IPS DF 6.9 (cell line): ENCODE measurements around the gene MYO3A.

Source experiments
- DNase-seq: peaks from one replicate; pipeline ENCODE4 v3.0.0-alpha.2; 2013; ENCODE audit warnings: low read depth, low spot score
- H3K27ac ChIP-seq: one replicate; pipeline ENCODE4 v1.5.1; 2013; ENCODE audit warnings: low read length, control low read depth
- H3K27me3 ChIP-seq: 2 replicates; pipeline ENCODE4 v1.6.1; 2013; ENCODE audit warnings: mild to moderate bottlenecking, low read length; ENCODE audit not compliant: control insufficient read depth, insufficient read depth
- H3K36me3 ChIP-seq: 2 replicates; pipeline ENCODE4 v1.6.1; 2013; ENCODE audit warnings: low read length; ENCODE audit not compliant: control insufficient read depth, insufficient read depth
- H3K4me1 ChIP-seq: 2 replicates; pipeline ENCODE4 v1.6.1; 2013; ENCODE audit warnings: low read length; ENCODE audit not compliant: control insufficient read depth, insufficient read depth
- H3K4me3 ChIP-seq: 2 replicates; pipeline ENCODE4 v1.5.1; 2013; ENCODE audit warnings: mild to moderate bottlenecking, low read length
- H3K9me3 ChIP-seq: 2 replicates; pipeline ENCODE4 v1.6.1; 2013; ENCODE audit warnings: low read length, inconsistent platforms; ENCODE audit not compliant: control insufficient read depth, insufficient read depth
- WGBS: extraction: QIAGEN DNeasy Blood & Tissue Kit; methylation state at CpG from one replicate; pipeline ENCODE4 v1.1.7; 2013; ENCODE audit warnings: mixed read lengths, missing lambda C conversion rate; ENCODE audit not compliant: insufficient read length, insufficient coverage; 5-methylcytosine and 5-hydroxymethylcytosine counted together

MYO3A gene

DNA sequence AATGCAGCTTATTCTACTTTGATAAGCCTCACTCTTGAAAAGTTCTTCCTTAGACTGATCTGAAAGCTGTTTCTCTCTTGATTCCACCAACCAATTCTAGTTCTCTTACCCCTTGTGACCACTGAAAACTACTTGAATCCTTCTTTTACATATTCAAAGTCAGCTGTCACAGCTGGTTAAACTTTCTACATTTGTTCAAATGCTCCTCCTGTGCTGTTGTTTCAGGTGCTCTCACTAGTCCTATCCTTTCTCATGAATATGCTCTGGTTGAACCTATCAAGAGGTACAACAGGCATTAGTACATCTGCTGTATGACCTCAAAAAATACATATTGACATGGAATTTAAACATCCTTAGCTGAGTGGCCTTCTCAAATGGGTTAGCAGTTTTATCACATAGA is 91.5 kb downstream of the MYO3A start:
- no peaks in the 10 kb centered on the region for H3K9me3 ChIP-seq
- H3K36me3 ChIP-seq: no peaks in the 10 kb centered on the region; the same call in 1 of the 2 replicates
- DNase-seq: no peak
- H3K4me3 ChIP-seq: no peak overlapping the region
- H3K4me1 ChIP-seq: peaks cover 1% of the 10 kb centered on the region
- H3K27me3 ChIP-seq: no peaks in the 10 kb centered on the region
- H3K27ac ChIP-seq: no peak overlapping the region

DNA sequence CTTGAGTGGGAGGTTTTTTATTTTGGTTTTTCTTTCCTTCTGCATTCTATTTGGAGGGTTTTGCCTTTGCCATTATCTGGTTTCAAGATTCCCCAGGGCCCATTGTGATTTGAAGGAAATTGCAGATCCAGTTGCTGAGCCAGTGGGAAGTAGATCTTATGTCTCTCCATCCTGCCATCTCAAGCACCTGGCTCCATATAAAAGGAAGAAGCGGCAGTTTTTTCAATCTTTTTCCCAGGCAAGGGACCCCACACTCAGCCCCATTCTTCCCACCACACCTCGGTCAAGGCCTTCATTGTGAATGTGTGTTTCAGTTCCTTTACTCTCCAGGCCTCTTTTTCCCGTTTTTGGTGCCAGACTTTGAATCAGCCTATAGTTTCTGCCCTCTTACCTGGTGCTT is 95.8 kb downstream of the MYO3A start:
- Histone ChIP-seq H3K9me3 (no peaks in the 10 kb centered on the region), H3K36me3 (no peaks in the 10 kb centered on the region), H3K27ac (no peak overlapping the region), H3K27me3 (no peaks in the 10 kb centered on the region), H3K4me3 (no peak overlapping the region), H3K4me1 (peaks cover 1% of the 10 kb centered on the region)
- WGBS: no CpG with 5 or more reads among the region's 3 CpGs
- DNase-seq: no peak

DNA sequence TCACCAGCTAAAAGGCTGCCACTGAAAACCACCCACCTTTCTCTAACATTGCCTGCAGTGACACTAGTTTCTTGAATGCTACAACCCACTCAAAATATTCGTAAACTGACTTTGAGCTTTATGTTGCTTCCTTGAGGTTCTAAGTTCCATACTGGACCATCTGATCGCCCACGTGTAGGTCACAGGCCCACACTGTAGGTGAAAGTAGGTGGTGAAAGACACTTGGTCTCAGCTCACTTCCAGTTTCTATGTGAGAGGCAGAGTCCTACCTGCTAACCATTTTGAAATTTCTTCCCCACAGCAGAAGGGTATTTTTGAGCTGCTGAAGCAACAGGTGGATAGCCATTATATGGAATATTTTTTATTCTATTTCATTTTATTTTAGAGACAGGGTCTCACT is 97.3 kb downstream of the MYO3A start:
- no peak overlapping the region for H3K27ac ChIP-seq
- no peak overlapping the region for H3K4me3 ChIP-seq
- peaks cover 1% of the 10 kb centered on the region for H3K4me1 ChIP-seq
- H3K9me3 ChIP-seq: no peaks in the 10 kb centered on the region
- no peaks in the 10 kb centered on the region for H3K27me3 ChIP-seq
- no peak for DNase-seq
- no CpG with 5 or more reads among the region's 3 CpGs for WGBS
- H3K36me3 ChIP-seq: no peaks in the 10 kb centered on the region

DNA sequence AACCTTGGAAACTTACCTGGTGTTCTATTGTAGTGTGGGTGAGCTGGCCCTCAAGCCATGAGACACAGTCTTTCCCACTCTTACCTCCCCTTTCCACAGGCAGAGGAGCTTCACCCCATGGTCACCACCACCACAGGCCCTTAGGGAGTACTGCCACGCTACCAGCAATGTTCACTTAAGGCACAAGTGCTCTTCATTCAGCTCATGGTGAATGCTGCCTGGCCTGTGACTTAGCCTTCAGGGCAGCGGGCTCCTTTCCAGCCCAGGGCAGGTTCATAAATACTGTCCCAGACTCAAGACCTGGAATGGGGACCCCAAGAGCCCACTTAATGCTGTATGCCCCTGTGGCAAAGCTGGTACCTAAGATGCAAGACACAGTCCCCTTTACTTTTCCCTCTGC is 109.4 kb downstream of the MYO3A start:
- Histone ChIP-seq H3K9me3 (no peaks in the 10 kb centered on the region), H3K4me1 (no peaks in the 10 kb centered on the region), H3K27ac (no peak overlapping the region), H3K36me3 (no peaks in the 10 kb centered on the region), H3K4me3 (no peak overlapping the region), H3K27me3 (no peaks in the 10 kb centered on the region)
- no CpG with 5 or more reads among the region's 2 CpGs for WGBS
- no peak for DNase-seq

DNA sequence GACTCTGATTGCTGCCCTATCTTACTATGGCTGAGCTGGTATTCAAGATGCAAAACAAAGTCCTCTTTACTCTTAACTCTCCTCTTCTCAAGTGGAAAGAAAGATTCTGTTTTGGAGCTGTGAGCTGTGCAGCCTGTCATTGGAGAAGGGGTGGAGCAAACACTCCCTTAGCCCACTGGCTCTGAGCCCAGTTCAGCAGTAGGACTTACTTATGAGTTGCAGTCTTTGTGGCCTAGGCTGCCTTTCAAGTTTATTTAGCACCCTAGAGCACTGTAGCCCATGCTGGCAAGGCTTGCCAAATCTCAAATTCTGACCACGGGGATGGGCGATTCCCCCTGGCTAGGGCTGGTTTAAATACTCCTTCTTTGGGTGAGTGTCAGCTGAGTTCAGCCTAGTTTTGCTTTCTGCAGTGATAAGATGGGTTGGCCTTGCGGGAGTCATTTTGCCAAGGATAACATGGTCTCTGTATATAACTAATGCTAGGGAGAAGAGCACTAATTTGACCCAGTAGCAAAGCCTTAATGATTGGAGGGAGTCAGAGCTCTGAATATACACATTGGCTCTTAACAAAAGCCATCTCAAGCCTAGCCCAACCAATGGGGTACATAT is 110.2 kb downstream of the MYO3A start:
- no CpG with 5 or more reads among the region's 3 CpGs for WGBS
- Histone ChIP-seq H3K9me3 (no peaks in the 10 kb centered on the region), H3K27me3 (no peaks in the 10 kb centered on the region), H3K4me1 (no peaks in the 10 kb centered on the region), H3K4me3 (no peak overlapping the region), H3K36me3 (no peaks in the 10 kb centered on the region), H3K27ac (no peak overlapping the region)
- no peak for DNase-seq

DNA sequence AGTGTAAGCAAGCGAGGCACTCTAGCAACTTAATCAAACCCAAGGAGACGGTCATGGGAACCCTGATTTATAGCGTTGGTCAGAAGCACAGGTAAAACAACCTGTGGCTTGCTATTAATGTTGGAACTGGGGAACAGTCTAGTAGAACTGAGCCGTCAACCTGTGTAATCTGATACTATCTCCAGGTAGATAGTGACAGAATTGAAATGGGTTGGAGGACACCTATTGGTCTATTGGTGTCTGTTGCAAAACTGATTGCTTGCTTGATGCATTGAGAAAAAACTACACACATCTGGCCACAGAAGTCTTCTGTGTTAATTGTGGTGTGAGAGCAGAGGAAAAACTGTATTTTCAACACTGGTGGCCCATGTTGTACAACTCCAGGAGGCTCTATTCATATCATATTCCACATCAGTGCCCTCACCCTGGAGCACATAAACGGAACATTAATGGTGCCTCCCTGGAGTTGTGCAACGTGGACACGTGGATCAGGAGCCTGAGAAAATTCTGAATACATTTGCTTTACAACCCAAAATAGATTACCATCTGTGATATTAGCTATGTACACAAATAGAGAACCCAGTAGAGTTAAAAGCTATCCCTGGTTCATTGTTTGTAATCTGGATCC is 112.2 kb downstream of the MYO3A start:
- no CpG with 5 or more reads among the region's 7 CpGs for WGBS
- Histone ChIP-seq H3K27ac (no peak overlapping the region), H3K27me3 (no peaks in the 10 kb centered on the region), H3K9me3 (no peaks in the 10 kb centered on the region), H3K4me1 (no peaks in the 10 kb centered on the region), H3K4me3 (no peak overlapping the region), H3K36me3 (no peaks in the 10 kb centered on the region)
- DNase-seq: no peak

DNA sequence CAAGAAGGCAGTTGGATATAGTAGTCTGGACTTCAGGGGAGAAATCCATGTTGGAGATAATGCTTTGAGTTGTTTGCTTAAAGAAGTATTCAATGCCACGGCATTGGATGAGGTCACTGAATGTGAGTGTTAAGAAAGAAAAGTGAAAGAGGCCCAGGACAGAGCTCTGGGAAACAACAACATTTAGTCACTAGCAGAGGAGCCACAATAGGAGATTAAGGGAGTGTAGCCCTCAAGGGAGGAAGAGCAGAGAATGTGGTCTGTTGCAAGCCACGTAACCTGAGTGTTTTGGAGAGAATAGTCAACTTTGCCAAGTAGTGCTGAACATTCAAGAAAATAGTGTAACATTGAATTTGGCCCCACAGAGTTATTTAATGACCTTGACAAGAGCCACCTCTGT is 114.7 kb downstream of the MYO3A start:
- WGBS: no CpG with 5 or more reads among the region's 2 CpGs
- Histone ChIP-seq H3K36me3 (no peaks in the 10 kb centered on the region), H3K4me3 (no peak overlapping the region), H3K27ac (no peak overlapping the region), H3K27me3 (no peaks in the 10 kb centered on the region), H3K9me3 (no peaks in the 10 kb centered on the region), H3K4me1 (no peaks in the 10 kb centered on the region)
- no peak for DNase-seq

DNA sequence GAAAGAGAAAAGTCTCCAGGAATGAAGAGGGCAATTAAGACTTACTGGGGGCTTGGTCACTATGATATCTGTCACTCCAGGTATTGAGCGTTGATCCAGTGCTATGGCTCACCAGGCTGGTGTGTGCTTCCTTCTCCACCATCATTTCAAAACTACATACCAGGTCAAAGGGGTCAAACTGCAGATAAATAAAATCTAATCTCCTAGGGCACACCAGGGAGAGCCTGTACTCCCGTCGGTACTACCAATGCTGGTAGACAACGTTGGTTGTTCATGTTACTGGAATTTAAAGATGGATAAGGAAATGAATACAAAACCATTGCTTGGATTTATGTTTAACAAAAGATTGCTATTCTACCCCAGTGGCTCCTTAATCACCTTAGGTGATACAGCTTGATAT is 118.3 kb downstream of the MYO3A start:
- Histone ChIP-seq H3K27me3 (no peaks in the 10 kb centered on the region), H3K4me1 (no peaks in the 10 kb centered on the region), H3K4me3 (no peak overlapping the region), H3K27ac (no peak overlapping the region), H3K9me3 (no peaks in the 10 kb centered on the region), H3K36me3 (no peaks in the 10 kb centered on the region)
- no CpG with 5 or more reads among the region's 4 CpGs for WGBS
- DNase-seq: no peak

DNA sequence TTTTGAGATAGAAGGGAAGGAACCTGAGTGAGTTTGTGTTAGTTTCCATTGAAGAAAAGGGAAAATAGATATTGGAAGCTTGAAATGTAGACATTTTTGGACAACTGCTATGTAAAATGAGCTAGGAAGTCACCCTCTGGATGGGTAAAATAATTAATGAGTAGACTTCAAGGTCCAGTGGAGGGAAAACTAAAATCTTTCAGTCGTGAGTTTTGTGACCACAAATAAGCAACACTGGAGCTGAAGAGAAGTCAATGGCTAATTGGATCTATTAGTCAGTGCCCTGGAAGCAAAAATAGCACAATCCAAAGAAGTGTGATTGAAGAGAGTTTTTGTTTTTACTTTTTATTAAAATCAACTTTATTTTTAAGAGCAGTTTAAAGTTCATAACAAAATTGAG is 123.4 kb downstream of the MYO3A start:
- Histone ChIP-seq H3K36me3 (no peaks in the 10 kb centered on the region), H3K4me3 (no peak overlapping the region), H3K9me3 (no peaks in the 10 kb centered on the region), H3K4me1 (no peaks in the 10 kb centered on the region), H3K27me3 (no peaks in the 10 kb centered on the region), H3K27ac (no peak overlapping the region)
- WGBS: no CpG with 5 or more reads among the region's 1 CpG
- no peak for DNase-seq

DNA sequence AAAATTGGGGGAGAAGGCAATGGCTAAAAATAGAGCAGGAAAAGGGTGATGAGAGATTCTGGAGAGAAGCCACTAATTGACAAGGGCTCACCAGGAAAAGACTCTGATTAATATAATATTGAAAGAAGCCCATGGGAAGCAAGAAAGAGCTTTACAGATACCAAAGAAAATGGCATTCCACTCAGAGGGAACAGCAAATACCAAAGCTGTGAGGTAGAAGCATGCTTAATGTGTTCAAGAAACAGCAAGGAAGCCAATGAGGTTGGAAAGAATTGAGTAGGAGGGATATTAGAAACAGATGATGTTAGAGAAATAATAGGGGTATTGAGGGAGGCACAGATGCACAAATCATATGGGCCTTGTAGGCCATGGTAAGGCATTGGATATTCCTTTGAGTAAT is 130.1 kb downstream of the MYO3A start:
- Histone ChIP-seq H3K9me3 (no peaks in the 10 kb centered on the region), H3K27ac (no peak overlapping the region), H3K4me1 (no peaks in the 10 kb centered on the region), H3K27me3 (no peaks in the 10 kb centered on the region), H3K4me3 (no peak overlapping the region), H3K36me3 (no peaks in the 10 kb centered on the region)
- no peak for DNase-seq

DNA sequence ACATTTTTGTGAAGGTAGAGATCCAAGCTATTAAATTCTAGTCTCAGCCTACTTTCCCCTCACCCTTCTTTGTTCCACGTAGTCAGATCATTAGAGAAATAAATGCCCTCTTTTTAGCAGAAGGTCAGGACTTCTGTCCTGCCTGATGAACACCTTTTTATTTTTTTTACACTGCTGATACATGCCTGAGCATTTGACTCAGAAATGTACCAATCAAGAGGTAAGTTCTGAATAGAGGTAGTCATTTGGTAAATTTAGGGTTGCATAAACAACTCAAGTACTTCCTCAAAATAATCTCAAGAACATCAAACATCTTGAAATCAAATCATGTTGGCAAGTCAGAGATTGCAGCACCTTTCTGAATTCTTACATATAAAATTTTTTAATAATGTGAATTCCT is 133.7 kb downstream of the MYO3A start:
- DNase-seq: no peak
- no peaks in the 10 kb centered on the region for H3K27me3 ChIP-seq
- H3K4me1 ChIP-seq: no peaks in the 10 kb centered on the region
- H3K27ac ChIP-seq: no peak overlapping the region
- no peaks in the 10 kb centered on the region for H3K36me3 ChIP-seq
- no peaks in the 10 kb centered on the region for H3K9me3 ChIP-seq
- WGBS: no CpG with 5 or more reads among the region's 1 CpG
- H3K4me3 ChIP-seq: no peak overlapping the region
